Measurements from ENCODE around the gene SHROOM3. TPM values are rescaled to one million over a fixed set of nuclear protein-coding genes. Genes with fewer than 3 reads are reported as not detected.

SHROOM3 gene
- total RNA-seq, 1 donor from 2014 or later: 62.0 TPM

GRCh38 chr4:76563454-76564122 is 128.6 kb downstream of the SHROOM3 start:
- H3K27me3 ChIP-seq (ENCODE audit: low read depth): no peaks in the 10 kb centered on the region
- intact Hi-C loops (cut with DNase I): no loop called here
- DNase-seq: no peak
- no peak overlapping the region for H3K27ac ChIP-seq
- TF ChIP-seq CTCF (IDR thresholded peaks at IDR 0.05): no peak
- H3K4me3 ChIP-seq: no peak overlapping the region
- peak; percentile 59 to 62 for ATAC-seq
- no peaks in the 10 kb centered on the region for H3K4me1 ChIP-seq
- H3K36me3 ChIP-seq: no peaks in the 10 kb centered on the region
- H3K9me3 ChIP-seq: no peaks in the 10 kb centered on the region

DNA sequence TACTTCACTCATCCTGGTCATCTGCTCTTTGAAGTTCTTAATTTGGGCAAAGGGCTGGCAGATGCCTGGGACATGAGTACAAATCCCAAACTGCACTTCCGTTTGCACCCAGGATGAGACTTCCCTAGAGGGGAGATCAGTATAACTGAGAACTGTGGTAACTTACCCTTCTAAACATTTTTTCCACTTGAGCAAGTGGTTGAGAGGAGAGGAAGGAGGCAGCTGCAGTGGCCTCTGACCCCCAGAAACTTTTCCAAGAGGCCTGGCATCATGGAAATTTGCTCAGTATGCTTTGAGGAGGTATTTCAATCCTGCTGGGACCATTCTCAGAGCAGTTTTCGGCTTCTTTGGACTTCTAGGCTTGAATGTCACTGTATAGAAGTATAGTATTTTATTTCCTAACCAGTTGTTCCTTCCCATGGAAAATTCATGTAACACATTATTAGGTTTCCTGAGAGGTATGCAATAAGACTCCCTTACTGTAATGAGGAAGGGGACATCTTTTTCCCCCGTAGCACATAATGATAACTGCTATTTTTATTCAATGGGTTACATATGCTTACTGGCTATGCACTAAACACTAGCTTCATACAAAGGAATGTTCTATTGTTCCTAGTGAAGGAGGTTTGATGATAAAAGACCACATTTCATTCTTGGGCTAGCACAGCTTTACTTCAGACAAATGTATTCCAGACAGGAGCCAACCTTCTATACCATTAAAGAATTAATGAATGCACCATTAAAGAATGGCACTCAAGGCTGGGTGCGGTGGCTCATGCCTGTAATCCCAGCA is 129.3 kb downstream of the SHROOM3 start:
- DNase-seq: no peak
- H3K9me3 ChIP-seq: no peaks in the 10 kb centered on the region
- no peak overlapping the region for H3K4me3 ChIP-seq
- no peak for TF ChIP-seq CTCF (IDR thresholded peaks at IDR 0.05)
- no peak overlapping the region for H3K27ac ChIP-seq
- no peak for ATAC-seq
- no peaks in the 10 kb centered on the region for H3K4me1 ChIP-seq
- no peaks in the 10 kb centered on the region for H3K27me3 ChIP-seq (ENCODE audit: low read depth)
- H3K36me3 ChIP-seq: no peaks in the 10 kb centered on the region
- intact Hi-C loops (cut with DNase I): no loop called here

DNA sequence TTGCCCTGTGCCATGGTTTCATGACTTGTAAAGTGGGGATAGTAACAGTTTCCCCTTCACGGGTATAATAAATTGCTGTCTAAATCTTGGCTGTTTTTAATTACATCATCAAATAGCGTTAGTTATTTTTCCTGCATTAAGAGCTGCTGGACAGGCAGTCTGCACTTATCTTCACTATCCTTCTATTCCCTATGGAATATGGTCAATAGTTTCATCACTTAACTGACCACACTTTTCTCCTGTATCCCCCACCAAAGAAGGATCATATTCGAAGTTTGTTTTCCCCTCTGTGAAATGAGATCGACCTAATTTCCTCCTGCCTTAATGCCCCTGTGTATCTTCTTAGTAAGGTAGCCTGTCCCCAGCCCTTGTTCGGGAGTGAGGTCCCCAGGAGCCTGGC is 133.2 kb downstream of the SHROOM3 start:
- TF ChIP-seq CTCF (IDR thresholded peaks at IDR 0.05): no peak
- Histone ChIP-seq H3K36me3 (no peaks in the 10 kb centered on the region), H3K4me3 (no peak overlapping the region), H3K9me3 (no peaks in the 10 kb centered on the region), H3K4me1 (no peaks in the 10 kb centered on the region), H3K27ac (no peak overlapping the region), H3K27me3 (ENCODE audit: low read depth) (no peaks in the 10 kb centered on the region)
- DNase-seq (no peak), ATAC-seq (no peak)
- intact Hi-C loops (cut with DNase I): no loop called here

GRCh38 chr4:76569225-76569624 is 134.2 kb downstream of the SHROOM3 start:
- no peak for ATAC-seq
- Histone ChIP-seq H3K27ac (no peak overlapping the region), H3K9me3 (no peaks in the 10 kb centered on the region), H3K36me3 (no peaks in the 10 kb centered on the region), H3K27me3 (ENCODE audit: low read depth) (no peaks in the 10 kb centered on the region), H3K4me1 (no peaks in the 10 kb centered on the region), H3K4me3 (no peak overlapping the region)
- intact Hi-C loops (cut with DNase I): no loop called here
- DNase-seq: no peak
- TF ChIP-seq CTCF (IDR thresholded peaks at IDR 0.05): no peak

GRCh38 chr4:76569706-76570105 is 134.7 kb downstream of the SHROOM3 start:
- H3K9me3 ChIP-seq: no peaks in the 10 kb centered on the region
- H3K4me3 ChIP-seq: no peak overlapping the region
- DNase-seq (no peak), ATAC-seq (no peak)
- no peak for TF ChIP-seq CTCF (IDR thresholded peaks at IDR 0.05)
- H3K4me1 ChIP-seq: no peaks in the 10 kb centered on the region
- H3K36me3 ChIP-seq: no peaks in the 10 kb centered on the region
- intact Hi-C loops (cut with DNase I): no loop called here
- no peaks in the 10 kb centered on the region for H3K27me3 ChIP-seq (ENCODE audit: low read depth)
- no peak overlapping the region for H3K27ac ChIP-seq
